ENCODE data around the gene MKRN3. TPM values are rescaled to one million over a fixed set of nuclear protein-coding genes. Genes with fewer than 3 reads are reported as not detected.
A peak's percentile ranks its signal among the peaks of the same experiment; 100 is the strongest.

The MKRN3 gene
- polyA plus RNA-seq (2013), result 0.28 TPM

- POLR2A ChIA-PET, result no interaction called here
- peaks cover 0 to 3% (median 0%) of the 10 kb centered on the region in 5 experiments for H3K9me3 ChIP-seq (ENCODE audit: control extremely low read depth in 1 of 5, control insufficient read depth in 4 of 5, insufficient read depth in 2 of 5, low read depth in 1 of 5, low read length in 4 of 5)
- DNase-seq, result peak; percentile 22 to 81 (median 61)
- peak within 1 kb of the TSS in 4 of 7 experiments; percentile 3 to 60 (median 44) for H3K4me3 ChIP-seq (ENCODE audit: control insufficient read depth in 1 of 7, extremely low read depth in 1 of 7, insufficient read depth in 4 of 7, low read depth in 2 of 7, low read length in 6 of 7)
- CTCF ChIA-PET, result no interaction called here
- H3K27me3 ChIP-seq (replicated peaks in 2 of 5; ENCODE audit: control insufficient read depth in 4 of 5, insufficient read depth in 5 of 5, low read length in 4 of 5), result peaks cover 0 to 17% (median 7%) of the 10 kb centered on the region in 5 experiments
- H3K27ac ChIP-seq (ENCODE audit: insufficient read depth in 1 of 2, low read depth in 1 of 2, low read length in 2 of 2, poor library complexity in 1 of 2, severe bottlenecking in 2 of 2), result peak within 1 kb of the TSS in 1 of 2 experiments; percentile 72
- 90% methylated on average over 27 of the region's 27 CpGs for WGBS (ENCODE audit: insufficient coverage)
- H3K36me3 ChIP-seq (ENCODE audit: control insufficient read depth in 4 of 4, insufficient read depth in 4 of 4, low read length in 3 of 4), result no peaks in the 10 kb centered on the region
- H3K4me1 ChIP-seq (ENCODE audit: control extremely low read depth in 1 of 4, control insufficient read depth in 4 of 4, insufficient read depth in 4 of 4, low read length in 3 of 4), result no peaks in the 10 kb centered on the region
Observed at GRCh38 chr15:23565395-23566070, at the start of gene MKRN3. Gene MKRN3 (plus strand): TSS chr15:23565674. CDS start chr15:23565783, 109 bp downstream.

GRCh38 chr15:23516866-23517265, 48.6 kb upstream of the MKRN3 start:
- H3K4me3 ChIP-seq (ENCODE audit: control insufficient read depth in 1 of 7, extremely low read depth in 1 of 7, insufficient read depth in 4 of 7, low read depth in 2 of 7, low read length in 6 of 7), result no peak overlapping the region
- WGBS (ENCODE audit: insufficient coverage), result 75% methylated on average over 4 of the region's 4 CpGs
- DNase-seq, result no peak
- no peaks in the 10 kb centered on the region for H3K36me3 ChIP-seq (ENCODE audit: control insufficient read depth in 4 of 4, insufficient read depth in 4 of 4, low read length in 3 of 4)
- CTCF ChIA-PET, result no interaction called here
- H3K27ac ChIP-seq (ENCODE audit: insufficient read depth in 1 of 2, low read depth in 1 of 2, low read length in 2 of 2, poor library complexity in 1 of 2, severe bottlenecking in 2 of 2), result no peak overlapping the region
- H3K9me3 ChIP-seq (ENCODE audit: control extremely low read depth in 1 of 5, control insufficient read depth in 4 of 5, insufficient read depth in 2 of 5, low read depth in 1 of 5, low read length in 4 of 5), result no peaks in the 10 kb centered on the region
- POLR2A ChIA-PET, result no interaction called here
- H3K4me1 ChIP-seq (ENCODE audit: control extremely low read depth in 1 of 4, control insufficient read depth in 4 of 4, insufficient read depth in 4 of 4, low read length in 3 of 4), result no peaks in the 10 kb centered on the region
- H3K27me3 ChIP-seq (replicated peaks in 2 of 5; ENCODE audit: control insufficient read depth in 4 of 5, insufficient read depth in 5 of 5, low read length in 4 of 5), result no peaks in the 10 kb centered on the region

- H3K9me3 ChIP-seq (ENCODE audit: control extremely low read depth in 1 of 5, control insufficient read depth in 4 of 5, insufficient read depth in 2 of 5, low read depth in 1 of 5, low read length in 4 of 5), result no peaks in the 10 kb centered on the region
- no peak overlapping the region for H3K4me3 ChIP-seq (ENCODE audit: control insufficient read depth in 1 of 7, extremely low read depth in 1 of 7, insufficient read depth in 4 of 7, low read depth in 2 of 7, low read length in 6 of 7)
- H3K4me1 ChIP-seq (ENCODE audit: control extremely low read depth in 1 of 4, control insufficient read depth in 4 of 4, insufficient read depth in 4 of 4, low read length in 3 of 4), result no peaks in the 10 kb centered on the region
- H3K27ac ChIP-seq (ENCODE audit: insufficient read depth in 1 of 2, low read depth in 1 of 2, low read length in 2 of 2, poor library complexity in 1 of 2, severe bottlenecking in 2 of 2), result no peak overlapping the region
- ChIA-PET CTCF (no interaction called here), POLR2A (no interaction called here)
- DNase-seq, result no peak
- 82% methylated on average over 5 of the region's 5 CpGs for WGBS (ENCODE audit: insufficient coverage)
- no peaks in the 10 kb centered on the region for H3K36me3 ChIP-seq (ENCODE audit: control insufficient read depth in 4 of 4, insufficient read depth in 4 of 4, low read length in 3 of 4)
- H3K27me3 ChIP-seq (replicated peaks in 2 of 5; ENCODE audit: control insufficient read depth in 4 of 5, insufficient read depth in 5 of 5, low read length in 4 of 5), result no peaks in the 10 kb centered on the region
Observed at GRCh38 chr15:23518104-23518503, 47.4 kb upstream of the MKRN3 start.

- Histone ChIP-seq H3K27me3 (replicated peaks in 2 of 5; ENCODE audit: control insufficient read depth in 4 of 5, insufficient read depth in 5 of 5, low read length in 4 of 5) (no peaks in the 10 kb centered on the region), H3K4me1 (ENCODE audit: control extremely low read depth in 1 of 4, control insufficient read depth in 4 of 4, insufficient read depth in 4 of 4, low read length in 3 of 4) (no peaks in the 10 kb centered on the region), H3K4me3 (ENCODE audit: control insufficient read depth in 1 of 7, extremely low read depth in 1 of 7, insufficient read depth in 4 of 7, low read depth in 2 of 7, low read length in 6 of 7) (no peak overlapping the region), H3K9me3 (ENCODE audit: control extremely low read depth in 1 of 5, control insufficient read depth in 4 of 5, insufficient read depth in 2 of 5, low read depth in 1 of 5, low read length in 4 of 5) (no peaks in the 10 kb centered on the region), H3K27ac (ENCODE audit: insufficient read depth in 1 of 2, low read depth in 1 of 2, low read length in 2 of 2, poor library complexity in 1 of 2, severe bottlenecking in 2 of 2) (no peak overlapping the region), H3K36me3 (ENCODE audit: control insufficient read depth in 4 of 4, insufficient read depth in 4 of 4, low read length in 3 of 4) (no peaks in the 10 kb centered on the region)
- whole genome bisulfite sequencing (ENCODE audit: insufficient coverage), result no CpG with 5 or more reads among the region's 3 CpGs
- DNase-seq, result no peak
- ChIA-PET CTCF (no interaction called here), POLR2A (no interaction called here)
Observed at GRCh38 chr15:23524816-23525215, 40.7 kb upstream of the MKRN3 start.

GRCh38 chr15:23529891-23530290, 35.6 kb upstream of the MKRN3 start:
- WGBS (ENCODE audit: insufficient coverage), result 100% methylated on average over 1 of the region's 2 CpGs
- ChIA-PET CTCF (no interaction called here), POLR2A (no interaction called here)

GRCh38 chr15:23532024-23532423, 33.5 kb upstream of the MKRN3 start:
- WGBS (ENCODE audit: insufficient coverage), result 88% methylated on average over 3 of the region's 4 CpGs
- no peaks in the 10 kb centered on the region for H3K36me3 ChIP-seq (ENCODE audit: control insufficient read depth in 4 of 4, insufficient read depth in 4 of 4, low read length in 3 of 4)
- ChIA-PET POLR2A (no interaction called here), CTCF (no interaction called here)
- no peaks in the 10 kb centered on the region for H3K4me1 ChIP-seq (ENCODE audit: control extremely low read depth in 1 of 4, control insufficient read depth in 4 of 4, insufficient read depth in 4 of 4, low read length in 3 of 4)
- no peak overlapping the region for H3K27ac ChIP-seq (ENCODE audit: insufficient read depth in 1 of 2, low read depth in 1 of 2, low read length in 2 of 2, poor library complexity in 1 of 2, severe bottlenecking in 2 of 2)
- no peaks in the 10 kb centered on the region for H3K27me3 ChIP-seq (replicated peaks in 2 of 5; ENCODE audit: control insufficient read depth in 4 of 5, insufficient read depth in 5 of 5, low read length in 4 of 5)
- no peak overlapping the region for H3K4me3 ChIP-seq (ENCODE audit: control insufficient read depth in 1 of 7, extremely low read depth in 1 of 7, insufficient read depth in 4 of 7, low read depth in 2 of 7, low read length in 6 of 7)
- no peak for DNase-seq
- no peaks in the 10 kb centered on the region for H3K9me3 ChIP-seq (ENCODE audit: control extremely low read depth in 1 of 5, control insufficient read depth in 4 of 5, insufficient read depth in 2 of 5, low read depth in 1 of 5, low read length in 4 of 5)

More at GRCh38 chr15:23529891-23530290, 35.6 kb upstream of the MKRN3 start:
- DNase-seq, result no peak
- no peaks in the 10 kb centered on the region for H3K9me3 ChIP-seq (ENCODE audit: control extremely low read depth in 1 of 5, control insufficient read depth in 4 of 5, insufficient read depth in 2 of 5, low read depth in 1 of 5, low read length in 4 of 5)
- H3K4me1 ChIP-seq (ENCODE audit: control extremely low read depth in 1 of 4, control insufficient read depth in 4 of 4, insufficient read depth in 4 of 4, low read length in 3 of 4), result no peaks in the 10 kb centered on the region
- no peaks in the 10 kb centered on the region for H3K27me3 ChIP-seq (replicated peaks in 2 of 5; ENCODE audit: control insufficient read depth in 4 of 5, insufficient read depth in 5 of 5, low read length in 4 of 5)
- H3K36me3 ChIP-seq (ENCODE audit: control insufficient read depth in 4 of 4, insufficient read depth in 4 of 4, low read length in 3 of 4), result no peaks in the 10 kb centered on the region
- H3K4me3 ChIP-seq (ENCODE audit: control insufficient read depth in 1 of 7, extremely low read depth in 1 of 7, insufficient read depth in 4 of 7, low read depth in 2 of 7, low read length in 6 of 7), result no peak overlapping the region
- H3K27ac ChIP-seq (ENCODE audit: insufficient read depth in 1 of 2, low read depth in 1 of 2, low read length in 2 of 2, poor library complexity in 1 of 2, severe bottlenecking in 2 of 2), result no peak overlapping the region

- WGBS (ENCODE audit: insufficient coverage), result 66% methylated on average over 3 of the region's 3 CpGs
- H3K4me1 ChIP-seq (ENCODE audit: control extremely low read depth in 1 of 4, control insufficient read depth in 4 of 4, insufficient read depth in 4 of 4, low read length in 3 of 4), result no peaks in the 10 kb centered on the region
- ChIA-PET CTCF (no interaction called here), POLR2A (no interaction called here)
- no peak overlapping the region for H3K27ac ChIP-seq (ENCODE audit: insufficient read depth in 1 of 2, low read depth in 1 of 2, low read length in 2 of 2, poor library complexity in 1 of 2, severe bottlenecking in 2 of 2)
- no peaks in the 10 kb centered on the region for H3K36me3 ChIP-seq (ENCODE audit: control insufficient read depth in 4 of 4, insufficient read depth in 4 of 4, low read length in 3 of 4)
- no peak overlapping the region for H3K4me3 ChIP-seq (ENCODE audit: control insufficient read depth in 1 of 7, extremely low read depth in 1 of 7, insufficient read depth in 4 of 7, low read depth in 2 of 7, low read length in 6 of 7)
- no peaks in the 10 kb centered on the region for H3K27me3 ChIP-seq (replicated peaks in 2 of 5; ENCODE audit: control insufficient read depth in 4 of 5, insufficient read depth in 5 of 5, low read length in 4 of 5)
- no peaks in the 10 kb centered on the region for H3K9me3 ChIP-seq (ENCODE audit: control extremely low read depth in 1 of 5, control insufficient read depth in 4 of 5, insufficient read depth in 2 of 5, low read depth in 1 of 5, low read length in 4 of 5)
- no peak for DNase-seq
Observed at GRCh38 chr15:23536659-23537058, 28.8 kb upstream of the MKRN3 start.
